SU-DHL-6 (cell line): ENCODE measurements around the gene SOBP.
"Not testable (repeated sequence)": the region's sequence is repeated elsewhere in the genome, so short reads cannot be mapped to it uniquely, and the experiment has no call there.

Source experiments
- H2AFZ ChIP-seq: fragments of 200-600 bp; sonication (generic); 2 replicates; pipeline ENCODE4 v1.6.1; 2014; ENCODE audit warnings: low read depth, mild to moderate bottlenecking, moderate library complexity, mixed read lengths, antibody characterized with exemption, low read length; ENCODE audit not compliant: severe bottlenecking
- H3F3A ChIP-seq: fragments of 200-600 bp; shearing (Covaris generic); 2 replicates; pipeline ENCODE4 v1.6.0; 2016; ENCODE audit warnings: antibody characterized with exemption, mild to moderate bottlenecking; ENCODE audit not compliant: insufficient read depth
- H3K27ac ChIP-seq: fragments of 200-600 bp; sonication (generic); 2 replicates; pipeline ENCODE4 v1.5.1; 2016; ENCODE audit warnings: low read depth, mild to moderate bottlenecking, low read length, moderate library complexity, mixed read lengths
- H3K27me3 ChIP-seq: fragments of 200-600 bp; sonication (generic), shearing (Covaris generic); 2 replicates; pipeline ENCODE4 v1.6.0; 2014; ENCODE audit warnings: mild to moderate bottlenecking, low read length
- H3K36me3 ChIP-seq: fragments of 200-600 bp; sonication (generic); 2 replicates; pipeline ENCODE4 v1.6.1; 2014; ENCODE audit warnings: mild to moderate bottlenecking, low read length, mixed read lengths
- H3K4me2 ChIP-seq: fragments of 300-600, 200-600 bp; shearing (Covaris generic), sonication (generic); 2 replicates; pipeline ENCODE4 v1.6.0; 2014; ENCODE audit warnings: low read length, low read depth, mild to moderate bottlenecking; ENCODE audit not compliant: poor library complexity, severe bottlenecking
- H3K4me3 ChIP-seq: fragments of 200-600 bp; sonication (generic); 2 replicates; pipeline ENCODE4 v1.5.1; 2014; ENCODE audit warnings: antibody characterized with exemption, low read length, mild to moderate bottlenecking, mixed read lengths; ENCODE audit not compliant: insufficient read depth, poor library complexity, severe bottlenecking
- H3K79me2 ChIP-seq: fragments of 200-600 bp; sonication (generic); 2 replicates; pipeline ENCODE4 v1.6.1; 2014; ENCODE audit warnings: mild to moderate bottlenecking, low read length, moderate library complexity; ENCODE audit not compliant: insufficient read depth
- H3K9ac ChIP-seq: fragments of 200-600 bp; sonication (generic); 2 replicates; pipeline ENCODE4 v1.7.0; 2014; ENCODE audit warnings: mild to moderate bottlenecking, low read length
- H3K9me2 ChIP-seq: fragments of 200-600 bp; sonication (generic); replicated peaks from 2 replicates; pipeline ENCODE4 v1.6.1; 2014; ENCODE audit warnings: low read length; ENCODE audit not compliant: insufficient read depth
- H3K9me3 ChIP-seq: fragments of 200-600 bp; sonication (generic); 2 replicates; pipeline ENCODE4 v1.6.1; 2014; ENCODE audit warnings: low read length, mixed read lengths; ENCODE audit not compliant: insufficient read depth
- H4K20me1 ChIP-seq: fragments of 200-600 bp; sonication (generic); 2 replicates; pipeline ENCODE4 v1.6.1; 2014; ENCODE audit warnings: low read depth, mild to moderate bottlenecking, antibody characterized with exemption, low read length, moderate library complexity, mixed read lengths
- EZH2phosphoT487 ChIP-seq: fragments of 200-600 bp; sonication (generic), shearing (Covaris generic); conservative IDR thresholded peaks from 2 replicates; pipeline ENCODE4 v1.6.1; 2018; ENCODE audit warnings: mild to moderate bottlenecking, antibody characterized with exemption, low read length, moderate library complexity, mixed read lengths
- TF ChIP-seq, protein P1 (sequence below): fragments of 200-600 bp; sonication (generic); IDR thresholded peaks from one replicate; pipeline ENCODE4 v1.5.1; 2017; ENCODE audit warnings: antibody characterized with exemption, mild to moderate bottlenecking, low read length, moderate library complexity; ENCODE audit not compliant: insufficient read depth, poor library complexity, severe bottlenecking

SOBP gene

DNA sequence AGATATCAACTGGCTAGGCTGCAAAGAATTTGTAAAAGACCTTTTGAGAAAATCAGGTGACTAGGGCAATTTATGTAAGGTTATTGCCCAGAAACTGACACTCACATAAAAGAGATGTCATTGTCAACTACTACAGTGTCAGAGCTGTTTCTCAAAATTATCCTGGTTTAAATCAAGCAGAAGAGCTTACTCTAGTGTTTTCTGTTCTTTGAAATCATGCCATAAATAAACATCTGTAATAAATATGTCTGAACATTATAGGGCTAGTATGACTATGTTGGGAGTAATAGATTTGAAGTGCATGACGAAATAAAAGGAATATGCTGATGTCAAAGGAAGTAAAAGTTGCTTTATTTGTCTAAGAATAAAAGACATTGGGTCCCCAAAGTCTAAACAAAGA is 19.6 kb upstream of the SOBP start:
- no peak overlapping the region for H3K9ac ChIP-seq
- no peaks in the 10 kb centered on the region for H3K36me3 ChIP-seq
- H3F3A ChIP-seq: no peaks in the 10 kb centered on the region
- no peaks in the 10 kb centered on the region for H4K20me1 ChIP-seq
- no peak overlapping the region for H3K27ac ChIP-seq
- no peak for TF ChIP-seq EZH2phosphoT487
- TF ChIP-seq, protein P1, sequence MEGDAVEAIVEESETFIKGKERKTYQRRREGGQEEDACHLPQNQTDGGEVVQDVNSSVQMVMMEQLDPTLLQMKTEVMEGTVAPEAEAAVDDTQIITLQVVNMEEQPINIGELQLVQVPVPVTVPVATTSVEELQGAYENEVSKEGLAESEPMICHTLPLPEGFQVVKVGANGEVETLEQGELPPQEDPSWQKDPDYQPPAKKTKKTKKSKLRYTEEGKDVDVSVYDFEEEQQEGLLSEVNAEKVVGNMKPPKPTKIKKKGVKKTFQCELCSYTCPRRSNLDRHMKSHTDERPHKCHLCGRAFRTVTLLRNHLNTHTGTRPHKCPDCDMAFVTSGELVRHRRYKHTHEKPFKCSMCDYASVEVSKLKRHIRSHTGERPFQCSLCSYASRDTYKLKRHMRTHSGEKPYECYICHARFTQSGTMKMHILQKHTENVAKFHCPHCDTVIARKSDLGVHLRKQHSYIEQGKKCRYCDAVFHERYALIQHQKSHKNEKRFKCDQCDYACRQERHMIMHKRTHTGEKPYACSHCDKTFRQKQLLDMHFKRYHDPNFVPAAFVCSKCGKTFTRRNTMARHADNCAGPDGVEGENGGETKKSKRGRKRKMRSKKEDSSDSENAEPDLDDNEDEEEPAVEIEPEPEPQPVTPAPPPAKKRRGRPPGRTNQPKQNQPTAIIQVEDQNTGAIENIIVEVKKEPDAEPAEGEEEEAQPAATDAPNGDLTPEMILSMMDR: no peak
- H3K79me2 ChIP-seq: no peaks in the 10 kb centered on the region
- H3K27me3 ChIP-seq: no peaks in the 10 kb centered on the region
- no peak overlapping the region for H2AFZ ChIP-seq
- H3K4me2 ChIP-seq: no peak overlapping the region
- H3K9me2 ChIP-seq: no peaks in the 10 kb centered on the region
- no peaks in the 10 kb centered on the region for H3K9me3 ChIP-seq
- H3K4me3 ChIP-seq: no peak overlapping the region

DNA sequence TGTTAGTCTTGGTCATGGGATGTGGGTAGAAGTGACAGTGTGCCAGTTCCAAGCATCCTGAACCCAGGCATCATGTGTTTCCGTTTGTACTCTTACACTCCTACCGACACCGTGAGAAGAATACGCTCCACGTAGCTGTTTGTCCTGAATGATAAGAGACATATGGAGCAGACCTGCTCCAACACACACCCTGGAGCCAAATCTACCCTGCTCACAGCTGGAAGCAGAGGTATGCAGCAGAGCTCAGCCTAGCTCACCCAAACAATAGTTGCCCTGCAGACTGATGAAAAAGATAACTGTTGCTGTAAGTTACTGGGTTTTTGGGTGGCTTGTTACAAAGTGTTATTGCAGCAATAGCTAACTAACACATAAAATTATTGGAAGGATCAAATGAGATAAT is 16.3 kb upstream of the SOBP start:
- no peak for TF ChIP-seq EZH2phosphoT487
- TF ChIP-seq, protein P1: no peak
- Histone ChIP-seq H3K9me3 (no peaks in the 10 kb centered on the region), H3K36me3 (no peaks in the 10 kb centered on the region), H4K20me1 (no peaks in the 10 kb centered on the region), H3K4me3 (no peak overlapping the region), H3K9ac (no peak overlapping the region), H3K27ac (no peak overlapping the region), H3K9me2 (no peaks in the 10 kb centered on the region), H3F3A (no peaks in the 10 kb centered on the region), H2AFZ (no peak overlapping the region), H3K79me2 (no peaks in the 10 kb centered on the region), H3K4me2 (no peak overlapping the region), H3K27me3 (no peaks in the 10 kb centered on the region)

DNA sequence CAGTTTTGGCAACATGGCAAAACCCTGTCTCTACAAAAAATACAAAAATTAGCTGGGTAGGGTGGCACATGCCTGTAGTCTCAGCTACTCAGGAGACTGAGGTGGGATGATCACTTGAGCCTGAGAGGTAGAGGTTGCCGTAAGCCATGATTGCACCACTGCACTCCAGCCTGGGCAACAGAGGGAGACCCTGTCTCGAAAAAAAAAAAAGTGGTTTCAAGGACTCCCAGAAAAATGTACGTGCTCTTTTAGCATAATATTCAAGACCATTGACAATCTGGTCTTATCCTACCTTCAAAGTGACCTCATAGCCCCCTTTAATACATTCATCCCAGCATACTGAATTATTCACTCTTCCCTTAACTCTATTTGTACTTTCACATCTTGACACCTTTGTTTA is 14.6 kb upstream of the SOBP start:
- H3K9me3 ChIP-seq, H3K36me3 ChIP-seq, H3F3A ChIP-seq, H3K4me2 ChIP-seq, H3K4me3 ChIP-seq, H2AFZ ChIP-seq, H3K9me2 ChIP-seq, H4K20me1 ChIP-seq, H3K27ac ChIP-seq, H3K27me3 ChIP-seq, H3K79me2 ChIP-seq, H3K9ac ChIP-seq: not testable (repeated sequence)

DNA sequence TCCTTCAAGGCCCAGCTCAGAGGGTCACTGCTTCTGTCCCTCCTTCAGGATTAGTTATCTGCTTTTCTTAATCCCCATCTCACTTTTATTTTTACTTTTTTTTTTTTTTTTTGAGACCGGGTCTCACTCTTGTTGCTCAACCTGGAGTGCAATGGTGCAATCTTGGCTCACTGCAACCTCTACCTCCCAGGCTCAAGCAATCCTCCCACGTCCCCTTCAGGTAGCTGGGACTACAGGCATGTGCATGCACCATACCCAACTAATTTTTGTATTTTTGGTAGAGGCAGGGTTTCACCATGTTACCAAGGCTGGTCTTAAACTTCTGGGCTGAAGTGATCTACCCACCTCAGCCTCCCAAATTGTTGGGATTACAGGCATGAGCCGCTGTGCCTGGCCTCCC is 14.1 kb upstream of the SOBP start:
- H3K36me3 ChIP-seq, H3K4me2 ChIP-seq, H4K20me1 ChIP-seq, H3K27ac ChIP-seq, H3K4me3 ChIP-seq, H2AFZ ChIP-seq, H3K9ac ChIP-seq, H3K9me2 ChIP-seq, H3K27me3 ChIP-seq, H3K9me3 ChIP-seq, H3K79me2 ChIP-seq, H3F3A ChIP-seq: not testable (repeated sequence)
